ENCODE data around the gene TBC1D25.
"Not testable (repeated sequence)": the region's sequence is repeated elsewhere in the genome, so short reads cannot be mapped to it uniquely, and the experiment has no call there.

The TBC1D25 gene

GRCh38 chrX:48509619-48510018, 29.9 kb upstream of the TBC1D25 start:
- Mint-ChIP-seq H3K4me1 (peaks cover 34% of the 10 kb centered on the region), H3K36me3 (peaks cover 19% of the 10 kb centered on the region), H3K9me3 (no peaks in the 10 kb centered on the region), H3K4me3 (peak overlapping the region; percentile 90), H3K27ac (peak overlapping the region; percentile 88), H3K27me3 (no peaks in the 10 kb centered on the region)
- no peak for DNase-seq
- CTCF ChIA-PET: no interaction called here

GRCh38 chrX:48511560-48511959, 28.0 kb upstream of the TBC1D25 start:
- H3K9me3 Mint-ChIP-seq: no peaks in the 10 kb centered on the region
- CTCF ChIA-PET: no interaction called here
- peaks cover 32% of the 10 kb centered on the region for H3K36me3 Mint-ChIP-seq
- H3K27me3 Mint-ChIP-seq: no peaks in the 10 kb centered on the region
- H3K4me3 Mint-ChIP-seq: no peak overlapping the region
- DNase-seq: no peak
- no peak overlapping the region for H3K27ac Mint-ChIP-seq
- H3K4me1 Mint-ChIP-seq: peaks cover 43% of the 10 kb centered on the region

GRCh38 chrX:48512371-48512935, 27.1 kb upstream of the TBC1D25 start:
- CTCF ChIA-PET: no interaction called here
- H3K4me3 Mint-ChIP-seq: no peak overlapping the region
- H3K27me3 Mint-ChIP-seq: no peaks in the 10 kb centered on the region
- no peak for DNase-seq
- peaks cover 32% of the 10 kb centered on the region for H3K36me3 Mint-ChIP-seq
- no peaks in the 10 kb centered on the region for H3K9me3 Mint-ChIP-seq
- no peak overlapping the region for H3K27ac Mint-ChIP-seq
- peaks cover 46% of the 10 kb centered on the region for H3K4me1 Mint-ChIP-seq

GRCh38 chrX:48513670-48514069, 25.8 kb upstream of the TBC1D25 start:
- Mint-ChIP-seq H3K36me3 (peaks cover 32% of the 10 kb centered on the region), H3K27ac (no peak overlapping the region), H3K27me3 (no peaks in the 10 kb centered on the region), H3K4me1 (peaks cover 41% of the 10 kb centered on the region), H3K4me3 (no peak overlapping the region), H3K9me3 (no peaks in the 10 kb centered on the region)
- no peak for DNase-seq
- CTCF ChIA-PET: no interaction called here

GRCh38 chrX:48514126-48514806, 25.2 kb upstream of the TBC1D25 start:
- Mint-ChIP-seq H3K27me3 (no peaks in the 10 kb centered on the region), H3K9me3 (no peaks in the 10 kb centered on the region), H3K4me1 (peaks cover 43% of the 10 kb centered on the region), H3K4me3 (no peak overlapping the region), H3K27ac (no peak overlapping the region), H3K36me3 (peaks cover 34% of the 10 kb centered on the region)
- no peak for DNase-seq
- CTCF ChIA-PET: no interaction called here

- H3K4me3 Mint-ChIP-seq: no peak overlapping the region
- no peak for DNase-seq
These were observed 24.6 kb upstream of the TBC1D25 start for GRCh38 chrX:48514868-48515460.

GRCh38 chrX:48515842-48516241, 23.7 kb upstream of the TBC1D25 start:
- no peaks in the 10 kb centered on the region for H3K9me3 Mint-ChIP-seq
- DNase-seq: no peak
- CTCF ChIA-PET: no interaction called here
- H3K4me1 Mint-ChIP-seq: peaks cover 43% of the 10 kb centered on the region
- H3K4me3 Mint-ChIP-seq: no peak overlapping the region
- no peak overlapping the region for H3K27ac Mint-ChIP-seq
- peaks cover 27% of the 10 kb centered on the region for H3K36me3 Mint-ChIP-seq
- H3K27me3 Mint-ChIP-seq: no peaks in the 10 kb centered on the region

More at GRCh38 chrX:48514868-48515460, 24.6 kb upstream of the TBC1D25 start:
- no peak overlapping the region for H3K27ac Mint-ChIP-seq
- CTCF ChIA-PET: no interaction called here
- H3K9me3 Mint-ChIP-seq: no peaks in the 10 kb centered on the region
- peaks cover 43% of the 10 kb centered on the region for H3K4me1 Mint-ChIP-seq
- peaks cover 32% of the 10 kb centered on the region for H3K36me3 Mint-ChIP-seq
- no peaks in the 10 kb centered on the region for H3K27me3 Mint-ChIP-seq

GRCh38 chrX:48516285-48516684, 23.2 kb upstream of the TBC1D25 start:
- Mint-ChIP-seq H3K27ac (no peak overlapping the region), H3K4me3 (no peak overlapping the region), H3K27me3 (no peaks in the 10 kb centered on the region), H3K9me3 (no peaks in the 10 kb centered on the region), H3K36me3 (peaks cover 26% of the 10 kb centered on the region), H3K4me1 (peaks cover 43% of the 10 kb centered on the region)
- no peak for DNase-seq
- CTCF ChIA-PET: no interaction called here

- Mint-ChIP-seq H3K4me1 (peaks cover 40% of the 10 kb centered on the region), H3K9me3 (no peaks in the 10 kb centered on the region), H3K36me3 (peaks cover 24% of the 10 kb centered on the region), H3K27me3 (no peaks in the 10 kb centered on the region), H3K4me3 (no peak overlapping the region), H3K27ac (peak overlapping the region; percentile 11)
- peak; percentile 29 for DNase-seq
- CTCF ChIA-PET: no interaction called here
These were observed 22.5 kb upstream of the TBC1D25 start for GRCh38 chrX:48516987-48517386.

- peaks cover 24% of the 10 kb centered on the region for H3K36me3 Mint-ChIP-seq
- not testable (repeated sequence) for H3K9me3 Mint-ChIP-seq, H3K27me3 Mint-ChIP-seq, H3K4me3 Mint-ChIP-seq, DNase-seq
- CTCF ChIA-PET: interaction anchor here (0.8 kb wide), 1 partner anchor 8 kb away, joined by 3 read pairs; no protein-coding TSS in a partner anchor
- peak overlapping the region; percentile 97 for H3K27ac Mint-ChIP-seq
- peaks cover 44% of the 10 kb centered on the region for H3K4me1 Mint-ChIP-seq
These were observed 20.0 kb upstream of the TBC1D25 start for GRCh38 chrX:48519481-48519880.

- peaks cover 49% of the 10 kb centered on the region for H3K4me1 Mint-ChIP-seq
- peak; percentile 42 for DNase-seq
- no peaks in the 10 kb centered on the region for H3K27me3 Mint-ChIP-seq
- CTCF ChIA-PET: interaction anchor here (0.8 kb wide), 1 partner anchor 7 kb away, joined by 3 read pairs; no protein-coding TSS in a partner anchor
- peak overlapping the region; percentile 97 for H3K27ac Mint-ChIP-seq
- peaks cover 20% of the 10 kb centered on the region for H3K36me3 Mint-ChIP-seq
- peak overlapping the region; percentile 92 for H3K4me3 Mint-ChIP-seq
- H3K9me3 Mint-ChIP-seq: no peaks in the 10 kb centered on the region
These were observed 19.1 kb upstream of the TBC1D25 start for GRCh38 chrX:48520455-48520854.

- no peaks in the 10 kb centered on the region for H3K9me3 Mint-ChIP-seq
- peak overlapping the region; percentile 92 for H3K4me3 Mint-ChIP-seq
- H3K36me3 Mint-ChIP-seq: peaks cover 19% of the 10 kb centered on the region
- CTCF ChIA-PET: interaction anchor here (1.7 kb wide), 1 partner anchor 18 kb away, joined by 5 read pairs; the partner anchor contains the start of gene TBC1D25
- no peaks in the 10 kb centered on the region for H3K27me3 Mint-ChIP-seq
- H3K4me1 Mint-ChIP-seq: peaks cover 51% of the 10 kb centered on the region
- DNase-seq: peak; percentile 35
- peak overlapping the region; percentile 97 for H3K27ac Mint-ChIP-seq
These were observed 18.6 kb upstream of the TBC1D25 start for GRCh38 chrX:48520976-48521352.

GRCh38 chrX:48521353-48522243, 17.9 kb upstream of the TBC1D25 start, which contains the start of gene EBP:
EBP (plus strand) TSS chrX:48521808; CDS start chrX:48523772, 1,964 bp downstream.
- CTCF ChIA-PET: interaction anchor here (1.7 kb wide), 1 partner anchor 18 kb away, joined by 5 read pairs; the partner anchor contains the start of gene TBC1D25
- H3K36me3 Mint-ChIP-seq: peaks cover 21% of the 10 kb centered on the region
- no peaks in the 10 kb centered on the region for H3K9me3 Mint-ChIP-seq
- peak within 1 kb of the TSS; percentile 97 for H3K27ac Mint-ChIP-seq
- H3K4me3 Mint-ChIP-seq: peak within 1 kb of the TSS; percentile 92
- H3K4me1 Mint-ChIP-seq: peaks cover 51% of the 10 kb centered on the region
- no peaks in the 10 kb centered on the region for H3K27me3 Mint-ChIP-seq
- DNase-seq: peak; percentile 97

- H3K27ac Mint-ChIP-seq: peak overlapping the region; percentile 97
- peak overlapping the region; percentile 92 for H3K4me3 Mint-ChIP-seq
- H3K27me3 Mint-ChIP-seq: no peaks in the 10 kb centered on the region
- H3K9me3 Mint-ChIP-seq: no peaks in the 10 kb centered on the region
- H3K36me3 Mint-ChIP-seq: peaks cover 24% of the 10 kb centered on the region
- CTCF ChIA-PET: interaction anchor here (1.7 kb wide), 1 partner anchor 17 kb away, joined by 5 read pairs; the partner anchor contains the start of gene TBC1D25
- H3K4me1 Mint-ChIP-seq: peaks cover 48% of the 10 kb centered on the region
- DNase-seq: no peak
These were observed 17.2 kb upstream of the TBC1D25 start for GRCh38 chrX:48522291-48522690.
